Omental fat pad (tissue), 4 donors: ENCODE results near the gene TMEM123. TPM values are rescaled to one million over a fixed set of nuclear protein-coding genes. Genes with fewer than 3 reads are reported as not detected.

Source experiments
- ATAC-seq: fragments of 150-250 bp; one replicate; pipeline ENCODE4 v1.9.1; 2016; ENCODE audit warnings: mild to moderate bottlenecking, moderate library complexity; ENCODE audit not compliant: low FRiP score
- DNase-seq: peaks from one replicate; pipeline ENCODE4 v3.0.0-alpha.2; 2019; ENCODE audit warnings: low spot score
- CTCF ChIP-seq, 3 donors: fragments of 450-650 bp; IDR thresholded peaks; one replicate each; pipeline ENCODE4 v1.5.1; 2016 to 2017; ENCODE audit warnings: antibody characterized with exemption in 3 of 3, mild to moderate bottlenecking in 3 of 3, moderate library complexity in 2 of 3
- total RNA-seq, 4 donors: library from RNA; depleted of rRNA; stranded (reverse); fragments of >200 nt; gene quantifications; one replicate each; pipeline ENCODE4 v1.1.0, GENCODE V29; 2016

TMEM123 gene
- total RNA-seq, 4 donors from 2014 or later, result 81.8 to 109 (median 98.8) TPM

GRCh38 chr11:102467080-102467708 lies 14.6 kb upstream of the TMEM123 start:
- TF ChIP-seq CTCF (IDR thresholded peaks at IDR 0.05), result no peak
- ATAC-seq (no peak), DNase-seq (no peak)

DNA sequence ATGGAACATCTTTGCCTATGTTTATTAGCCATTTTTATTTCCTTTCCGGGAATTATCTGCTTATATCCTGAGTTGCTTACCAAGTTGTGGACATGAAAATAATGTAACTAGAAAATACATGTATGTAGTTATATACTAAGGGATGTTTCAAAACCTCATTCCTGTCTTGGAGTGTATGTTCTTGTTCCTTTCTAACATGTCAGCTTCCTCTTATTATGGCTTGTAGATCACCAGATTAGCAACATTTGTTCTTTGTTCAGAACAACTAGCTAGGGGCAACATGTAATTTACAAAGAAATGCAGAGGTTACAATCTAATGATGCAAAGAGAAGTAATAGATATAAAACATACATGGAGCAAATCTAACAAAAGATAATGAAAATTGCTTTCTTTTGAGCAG lies 13.1 kb upstream of the TMEM123 start:
- no peak for ATAC-seq
- TF ChIP-seq CTCF (IDR thresholded peaks at IDR 0.05), result no peak
- DNase-seq, result no peak

DNA sequence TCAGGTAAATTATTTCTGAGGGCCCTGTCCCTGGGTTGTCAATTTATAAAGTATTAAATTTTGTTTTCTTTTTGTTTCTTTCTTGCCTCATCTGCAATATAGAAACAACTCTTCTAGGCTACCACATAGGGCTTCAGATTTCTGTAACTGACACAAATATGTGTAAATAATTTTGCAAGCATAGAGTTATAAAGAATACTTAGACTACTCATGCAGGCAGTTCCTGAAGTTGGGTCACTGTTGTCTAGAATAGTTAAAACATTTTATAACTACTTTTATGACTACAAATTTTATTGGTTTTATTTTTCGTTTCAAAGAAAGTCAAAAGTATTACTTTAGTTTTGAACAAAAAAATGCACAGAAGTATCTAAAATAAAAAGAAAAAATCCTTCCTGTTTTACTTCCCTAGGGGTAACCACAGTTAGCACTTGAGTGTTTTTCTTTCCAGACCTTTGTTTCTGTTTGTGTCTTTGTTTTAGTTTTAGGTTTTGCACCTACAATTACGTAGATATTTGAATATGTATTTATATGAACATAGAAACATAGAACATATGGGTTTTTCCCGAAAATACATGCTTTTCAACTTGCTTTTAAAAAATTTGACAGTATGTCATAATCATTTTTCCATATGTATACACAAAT lies 12.4 kb upstream of the TMEM123 start:
- DNase-seq (no peak), ATAC-seq (no peak)
- TF ChIP-seq CTCF (IDR thresholded peaks at IDR 0.05), result no peak

DNA sequence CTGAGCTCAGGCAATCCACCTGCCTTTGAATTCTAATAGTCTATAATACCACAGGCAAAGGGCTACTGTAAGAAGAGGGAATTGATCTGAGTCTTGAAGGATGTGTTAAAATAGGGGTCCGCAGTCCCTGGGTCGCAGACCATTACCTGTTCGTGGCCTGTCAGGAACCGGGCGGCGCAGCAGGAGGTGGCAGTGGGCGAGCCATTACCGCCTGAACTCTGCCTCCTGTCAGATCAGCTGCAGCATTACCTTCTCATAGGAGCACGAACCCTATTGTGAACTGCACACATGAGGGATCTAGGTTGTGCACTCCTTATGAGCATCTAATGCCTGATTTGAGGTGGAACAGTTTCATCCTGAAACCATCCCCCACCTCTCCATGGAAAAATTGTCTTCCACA lies 11.5 kb upstream of the TMEM123 start:
- no peak for TF ChIP-seq CTCF (IDR thresholded peaks at IDR 0.05)
- no peak for ATAC-seq
- no peak for DNase-seq

DNA sequence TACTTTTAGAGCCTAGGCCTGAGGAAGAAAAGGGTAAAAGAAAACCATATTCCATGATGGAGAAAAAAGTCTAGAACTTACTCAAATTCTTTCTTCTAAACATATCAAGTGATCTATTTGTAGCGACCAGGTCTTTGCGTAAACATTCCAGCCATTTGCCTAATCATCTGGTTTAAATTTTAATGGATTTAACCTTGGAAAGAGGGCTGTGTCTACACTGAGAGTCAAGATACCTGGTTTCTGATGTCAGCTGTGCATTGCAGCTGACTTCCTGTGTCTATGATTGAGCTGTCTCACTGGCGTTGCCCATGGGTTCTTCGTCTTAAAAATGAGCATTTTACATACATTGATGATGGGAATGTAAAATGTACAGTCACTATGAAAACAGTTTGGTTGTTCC lies 10.0 kb upstream of the TMEM123 start:
- TF ChIP-seq CTCF (IDR thresholded peaks at IDR 0.05), result no peak
- DNase-seq (no peak), ATAC-seq (no peak)

DNA sequence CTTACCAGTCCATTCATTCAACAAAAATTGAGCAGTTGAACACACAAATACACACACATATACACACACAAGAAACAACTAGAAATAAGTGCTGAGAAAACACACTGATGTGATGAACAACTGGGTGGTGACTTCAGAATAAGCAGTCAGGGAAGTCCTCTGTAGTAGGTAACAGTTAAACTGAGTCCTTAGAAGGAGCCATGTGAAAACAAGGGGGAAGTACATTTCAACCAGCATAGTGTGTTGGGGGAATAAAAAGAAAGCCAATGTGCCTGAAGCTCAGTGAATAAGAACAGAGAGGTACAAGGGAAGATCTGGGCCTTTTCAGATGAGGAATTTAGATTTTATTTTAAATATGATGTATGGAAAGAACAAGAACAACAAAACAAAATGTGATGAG lies 6.8 kb upstream of the TMEM123 start:
- DNase-seq (no peak), ATAC-seq (no peak)
- TF ChIP-seq CTCF (IDR thresholded peaks at IDR 0.05), result no peak

DNA sequence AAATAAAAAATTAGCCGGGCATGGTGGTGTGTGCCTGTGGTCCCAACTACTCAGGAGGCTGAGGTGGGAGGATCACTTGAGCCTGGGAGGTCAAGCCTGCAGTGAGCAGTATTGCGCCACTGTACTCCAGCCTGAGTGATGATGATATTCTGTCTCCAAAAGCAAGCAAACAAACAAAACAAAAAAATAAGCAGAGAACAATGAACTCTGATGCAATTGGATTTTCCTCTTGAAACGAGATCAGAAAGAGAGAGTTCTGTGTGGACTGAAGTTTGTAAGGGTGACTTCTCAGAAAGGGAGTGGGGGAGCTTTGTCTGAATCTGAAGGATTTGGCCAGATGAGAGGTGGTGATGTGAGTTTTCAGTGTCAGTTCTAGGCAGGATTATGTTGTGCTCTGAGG lies 6.0 kb upstream of the TMEM123 start:
- ATAC-seq (no peak), DNase-seq (no peak)
- TF ChIP-seq CTCF (IDR thresholded peaks at IDR 0.05), result no peak
